IMR-90 (cell line): ENCODE results near the gene HNRNPM.

Experiments
- CTCF ChIP-seq: conservative IDR thresholded peaks from 2 replicates; pipeline ENCODE4 v1.5.1; 2012; ENCODE audit warnings: mild to moderate bottlenecking, low read depth, low read length, improper control_type of control experiment
- FOS ChIP-seq: fragments of 150-350 bp; IDR thresholded peaks from 2 replicates; pipeline ENCODE4 v1.6.1; 2016; ENCODE audit warnings: low read depth, low read length
- POLR2A ChIP-seq: IDR thresholded peaks from 2 replicates; pipeline ENCODE4 v1.6.1; 2012; ENCODE audit warnings: mild to moderate bottlenecking, low read depth, low read length
- RAD21 ChIP-seq: IDR thresholded peaks from 2 replicates; pipeline ENCODE4 v1.6.1; 2012; ENCODE audit warnings: low read length, improper control_type of control experiment
- SMC3 ChIP-seq: fragments of 150-350 bp; IDR thresholded peaks from 2 replicates; pipeline ENCODE4 v1.6.1; 2016; ENCODE audit warnings: low read depth, mild to moderate bottlenecking, antibody characterized with exemption, low read length, moderate library complexity

- TF ChIP-seq FOS (no peak), CTCF (no peak), SMC3 (no peak), POLR2A (no peak), RAD21 (no peak)
Observed at GRCh38 chr19:8490395-8490760, 45.6 kb downstream of the HNRNPM start.
